Activated CD4-positive, alpha-beta T cell treated with anti-CD3 and anti-CD28 coated beads, Interleukin-2, amount 50 U/mL, for 24 hours (primary cell): ENCODE data around the gene ABI1.

Experiments
- DNase-seq, 2 donors: peaks; one replicate each; pipeline ENCODE4 v3.0.0-alpha.2; 2020; ENCODE audit warnings: low read depth in 1 of 2, low spot score in 1 of 2

The ABI1 gene

GRCh38 chr10:26855186-26855585, 5.6 kb downstream of the ABI1 start:
- no peak for DNase-seq

GRCh38 chr10:26854524-26854923, 6.2 kb downstream of the ABI1 start:
- DNase-seq, result no peak

- no peak for DNase-seq
Measured at GRCh38 chr10:26844396-26844975, 16.3 kb downstream of the ABI1 start.

GRCh38 chr10:26843736-26844135, 17.0 kb downstream of the ABI1 start:
- no peak for DNase-seq

- DNase-seq, result no peak
Measured at GRCh38 chr10:26841733-26842317, 18.9 kb downstream of the ABI1 start.

GRCh38 chr10:26840938-26841732, 19.6 kb downstream of the ABI1 start:
- no peak for DNase-seq

GRCh38 chr10:26839966-26840627, 20.7 kb downstream of the ABI1 start:
- DNase-seq, result no peak

GRCh38 chr10:26837139-26837538, 23.6 kb downstream of the ABI1 start:
- no peak for DNase-seq

- no peak for DNase-seq
Measured at GRCh38 chr10:26835025-26835424, 25.7 kb downstream of the ABI1 start.

- DNase-seq, result no peak
Measured at GRCh38 chr10:26832960-26833359, 27.8 kb downstream of the ABI1 start.

- no peak for DNase-seq
Measured at GRCh38 chr10:26831936-26832335, 28.8 kb downstream of the ABI1 start.

- DNase-seq, result no peak
Measured at GRCh38 chr10:26829810-26830515, 30.8 kb downstream of the ABI1 start.

GRCh38 chr10:26824015-26824690, 36.6 kb downstream of the ABI1 start:
- no peak for DNase-seq

- no peak for DNase-seq
Measured at GRCh38 chr10:26821699-26822570, 38.8 kb downstream of the ABI1 start.

- DNase-seq, result no peak
Measured at GRCh38 chr10:26815500-26815899, 45.3 kb downstream of the ABI1 start.

- no peak for DNase-seq
Measured at GRCh38 chr10:26810435-26811026, 50.2 kb downstream of the ABI1 start.

GRCh38 chr10:26809973-26810372, 50.8 kb downstream of the ABI1 start:
- no peak for DNase-seq

- DNase-seq, result no peak
Measured at GRCh38 chr10:26807532-26807931, 53.2 kb downstream of the ABI1 start.

- DNase-seq, result no peak
Measured at GRCh38 chr10:26806557-26806956, 54.2 kb downstream of the ABI1 start.
